ENCODE data around the gene MMP11.

DNA sequence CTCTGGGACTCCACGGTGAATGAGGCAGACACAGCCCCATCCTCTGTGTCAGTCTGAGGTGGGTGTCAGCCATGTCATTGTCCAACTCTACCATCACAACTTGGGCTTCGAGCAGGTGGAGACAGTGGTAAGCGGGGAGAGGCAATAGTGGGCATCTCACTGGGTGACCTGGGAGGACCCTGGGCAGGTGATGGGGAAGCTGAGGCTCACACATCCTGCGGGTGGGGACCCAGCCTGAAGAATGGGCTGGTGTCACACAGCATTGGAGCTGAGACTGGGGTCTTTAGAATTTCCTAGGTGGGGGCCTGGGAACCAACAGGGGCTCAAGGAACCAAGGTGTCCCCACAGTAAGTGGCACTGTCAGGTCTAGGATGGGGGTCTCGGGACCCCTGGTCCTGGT is 7.1 kb downstream of the MMP11 start:
- TF ChIP-seq SPI1 (IDR thresholded peaks at IDR 0.05; ENCODE audit: borderline replicate concordance, low read depth) (no peak), CTCF (IDR thresholded peaks at IDR 0.05; ENCODE audit: insufficient read depth, low read length) (no peak), POLR2AphosphoS5 (IDR thresholded peaks at IDR 0.05; ENCODE audit: low read depth) (no peak)

Measured in HL-60 (cell line).